Common myeloid progenitor, CD34-positive (primary cell): Measurements from ENCODE around the gene HMG20A.
A peak's percentile ranks its signal among the peaks of the same experiment; 100 is the strongest.

Experiments
- CTCF ChIA-PET: fragments of 350-600 bp; sonication (Branson Sonifier 250); formaldehyde crosslinking; loops from one replicate; lab custom pipeline; 2021; ENCODE audit warnings: antibody characterized with exemption; lab: Charles Lee
- POLR2A ChIA-PET: fragments of 350-600 bp; sonication (Branson Sonifier 250); formaldehyde crosslinking; loops from one replicate; lab custom pipeline; 2021; ENCODE audit warnings: antibody characterized with exemption; lab: Charles Lee
- DNase-seq, 3 donors: peaks; one replicate each; pipeline versions ENCODE4 v3.0.0 to v3.0.0-alpha.2; 2013
- H3K27ac ChIP-seq, 2 experiments: 1 replicate in 1 of 2; 2 replicates in 1 of 2; pipeline ENCODE4 v1.7.0; 2013; ENCODE audit warnings: inconsistent platforms in 2 of 2, low read length in 2 of 2, mild to moderate bottlenecking in 2 of 2, low read depth in 1 of 2, moderate library complexity in 1 of 2; ENCODE audit not compliant: severe bottlenecking in 2 of 2, insufficient read depth in 1 of 2, poor library complexity in 1 of 2
- H3K27me3 ChIP-seq, 5 experiments: replicated peaks in 2 of 5; 1 replicate in 3 of 5; 2 replicates in 2 of 5; pipeline versions ENCODE4 v1.6.1 to v1.7.0; 2013; ENCODE audit warnings: low read length in 4 of 5, mild to moderate bottlenecking in 2 of 5, moderate library complexity in 2 of 5, inconsistent platforms in 1 of 5; ENCODE audit not compliant: insufficient read depth in 5 of 5, control insufficient read depth in 4 of 5
- H3K36me3 ChIP-seq, 4 experiments: 1 replicate in 2 of 4; 2 replicates in 2 of 4; pipeline versions ENCODE4 v1.6.1 to v1.7.0; 2013; ENCODE audit warnings: low read length in 3 of 4, control low read depth in 1 of 4, mild to moderate bottlenecking in 1 of 4; ENCODE audit not compliant: control insufficient read depth in 4 of 4, insufficient read depth in 4 of 4
- H3K4me1 ChIP-seq, 4 experiments: 1 replicate in 3 of 4; 2 replicates in 1 of 4; pipeline versions ENCODE4 v1.6.1 to v1.7.1; 2013; ENCODE audit warnings: low read length in 3 of 4, mild to moderate bottlenecking in 3 of 4, control low read depth in 1 of 4, inconsistent platforms in 1 of 4, moderate library complexity in 1 of 4; ENCODE audit not compliant: control insufficient read depth in 4 of 4, insufficient read depth in 4 of 4; ENCODE audit errors: control extremely low read depth in 1 of 4
- H3K4me3 ChIP-seq, 7 experiments: 1 replicate in 4 of 7; 2 replicates in 3 of 7; pipeline versions ENCODE4 v1.5.1 to v1.7.0; 2013; ENCODE audit warnings: mild to moderate bottlenecking in 7 of 7, low read length in 6 of 7, moderate library complexity in 6 of 7, inconsistent platforms in 2 of 7, low read depth in 2 of 7, control low read depth in 1 of 7; ENCODE audit not compliant: insufficient read depth in 4 of 7, control insufficient read depth in 1 of 7; ENCODE audit errors: extremely low read depth in 1 of 7
- H3K9me3 ChIP-seq, 5 experiments: 1 replicate in 4 of 5; 2 replicates in 1 of 5; pipeline versions ENCODE4 v1.6.1 to v1.7.1; 2013; ENCODE audit warnings: low read length in 4 of 5, mild to moderate bottlenecking in 2 of 5, inconsistent platforms in 1 of 5, low read depth in 1 of 5, moderate library complexity in 1 of 5; ENCODE audit not compliant: control insufficient read depth in 4 of 5, insufficient read depth in 2 of 5; ENCODE audit errors: control extremely low read depth in 1 of 5
- WGBS: methylation state at CpG from one replicate; pipeline ENCODE4 v1.1.5; 2013; ENCODE audit not compliant: insufficient coverage; 5-methylcytosine and 5-hydroxymethylcytosine counted together

The HMG20A gene

GRCh38 chr15:77413699-77414349, 6.9 kb upstream of the HMG20A start:
- Histone ChIP-seq H3K4me3 (no peak overlapping the region), H3K4me1 (peaks cover 7 to 28% (median 27%) of the 10 kb centered on the region in 4 experiments), H3K36me3 (no peaks in the 10 kb centered on the region), H3K27me3 (no peaks in the 10 kb centered on the region), H3K9me3 (no peaks in the 10 kb centered on the region), H3K27ac (no peak overlapping the region)
- ChIA-PET CTCF (no interaction called here), POLR2A (no interaction called here)
- DNase-seq = no peak
- WGBS = 100% methylated on average over 3 of the region's 4 CpGs

- DNase-seq = peak in 1 of 3 donors; percentile 21
- Histone ChIP-seq H3K36me3 (no peaks in the 10 kb centered on the region), H3K9me3 (no peaks in the 10 kb centered on the region), H3K27ac (no peak overlapping the region), H3K4me1 (peaks cover 12 to 26% (median 23%) of the 10 kb centered on the region in 4 experiments), H3K27me3 (no peaks in the 10 kb centered on the region), H3K4me3 (no peak overlapping the region)
- POLR2A ChIA-PET = no interaction called here
- CTCF ChIA-PET = no interaction called here
- WGBS = 100% methylated on average over 1 of the region's 2 CpGs
Measured at GRCh38 chr15:77414789-77415442, 5.8 kb upstream of the HMG20A start.

GRCh38 chr15:77415450-77416147, 5.1 kb upstream of the HMG20A start:
- Histone ChIP-seq H3K27me3 (no peaks in the 10 kb centered on the region), H3K9me3 (no peaks in the 10 kb centered on the region), H3K4me3 (no peak overlapping the region), H3K27ac (no peak overlapping the region), H3K36me3 (no peaks in the 10 kb centered on the region), H3K4me1 (peaks cover 12 to 22% (median 18%) of the 10 kb centered on the region in 4 experiments)
- DNase-seq = no peak
- POLR2A ChIA-PET = no interaction called here
- WGBS = 84% methylated on average over 4 of the region's 4 CpGs
- CTCF ChIA-PET = interaction anchor here (1.1 kb wide), 1 partner anchor 229 kb away, joined by 3 read pairs; no protein-coding TSS in a partner anchor

GRCh38 chr15:77416148-77416455, 4.6 kb upstream of the HMG20A start:
- Histone ChIP-seq H3K27me3 (no peaks in the 10 kb centered on the region), H3K4me3 (no peak overlapping the region), H3K9me3 (no peaks in the 10 kb centered on the region), H3K27ac (no peak overlapping the region), H3K4me1 (peaks cover 12 to 23% (median 18%) of the 10 kb centered on the region in 4 experiments), H3K36me3 (no peaks in the 10 kb centered on the region)
- WGBS = 81% methylated on average over 2 of the region's 2 CpGs
- no peak for DNase-seq
- POLR2A ChIA-PET = no interaction called here
- CTCF ChIA-PET = interaction anchor here (1.1 kb wide), 2 partner anchors 81 to 229 kb away, joined by 3 read pairs; no protein-coding TSS in a partner anchor

GRCh38 chr15:77416954-77417353, 3.7 kb upstream of the HMG20A start:
- no CpG with 5 or more reads among the region's 1 CpG for WGBS
- ChIA-PET POLR2A (no interaction called here), CTCF (interaction anchor here (1.1 kb wide), 2 partner anchors 80 to 230 kb away, joined by 3 read pairs; no protein-coding TSS in a partner anchor)
- Histone ChIP-seq H3K36me3 (no peaks in the 10 kb centered on the region), H3K9me3 (no peaks in the 10 kb centered on the region), H3K4me1 (peaks cover 12 to 31% (median 25%) of the 10 kb centered on the region in 4 experiments), H3K27me3 (no peaks in the 10 kb centered on the region), H3K4me3 (no peak overlapping the region), H3K27ac (no peak overlapping the region)
- DNase-seq = no peak

GRCh38 chr15:77417602-77418001, 3.1 kb upstream of the HMG20A start:
- POLR2A ChIA-PET = no interaction called here
- Histone ChIP-seq H3K4me3 (no peak overlapping the region), H3K9me3 (no peaks in the 10 kb centered on the region), H3K27ac (no peak overlapping the region), H3K27me3 (no peaks in the 10 kb centered on the region), H3K4me1 (peaks cover 12 to 33% (median 26%) of the 10 kb centered on the region in 4 experiments), H3K36me3 (no peaks in the 10 kb centered on the region)
- CTCF ChIA-PET = no interaction called here
- no peak for DNase-seq
- WGBS = no CpG with 5 or more reads among the region's 3 CpGs
